ENCODE measurements around the gene PDE11A.

GRCh38 chr2:177604271-177605065, 468.1 kb downstream of the PDE11A start:
- TF ChIP-seq POLR2AphosphoS5 (IDR thresholded peaks at IDR 0.05; ENCODE audit: low read depth) (no peak), EZH2 (IDR thresholded peaks at IDR 0.05; ENCODE audit: low read depth, unreplicated experiment) (no peak), EZH2phosphoT487 (IDR thresholded peaks at IDR 0.05; ENCODE audit: unreplicated experiment) (no peak), CTCF (conservative IDR thresholded peaks at IDR 0.05; ENCODE audit: low read depth in 2 of 2) (peak; percentile 78 to 87), CREB1 (CRISPR knock-in tag; IDR thresholded peaks at IDR 0.05; ENCODE audit: low read depth) (no peak), REST (IDR thresholded peaks at IDR 0.05; ENCODE audit: unreplicated experiment) (no peak), STAT1 (IDR thresholded peaks at IDR 0.05; ENCODE audit: unreplicated experiment) (no peak)
